Measurements from ENCODE around the gene MZB1.
"Not testable (repeated sequence)": the region's sequence is repeated elsewhere in the genome, so short reads cannot be mapped to it uniquely, and the experiment has no call there.

MZB1 gene

DNA sequence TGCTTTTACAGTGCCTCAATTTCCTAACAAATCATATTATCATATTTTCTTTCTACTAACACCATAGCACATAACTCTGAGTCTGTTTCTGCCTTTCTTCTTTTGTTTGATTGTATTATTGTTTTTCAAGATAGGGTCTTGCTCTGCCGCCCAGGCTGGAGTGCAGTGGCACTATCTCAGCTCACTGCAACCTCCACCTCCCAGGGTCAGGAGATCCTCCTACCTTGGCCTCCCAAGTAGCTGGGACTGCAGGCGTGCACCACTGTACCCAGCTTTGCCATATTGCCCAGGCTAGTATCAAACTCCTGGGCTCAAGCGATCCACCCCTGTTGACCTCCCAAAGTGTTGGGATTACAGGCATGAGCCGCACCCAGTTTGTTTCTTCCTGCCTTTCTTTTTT lies 29.3 kb downstream of the MZB1 start:
- Histone ChIP-seq H3K9me3 (ENCODE audit: control insufficient read depth in 1 of 2, low read length in 2 of 2) (no peaks in the 10 kb centered on the region), H3K36me3 (ENCODE audit: control insufficient read depth in 1 of 2, insufficient read depth in 2 of 2, low read length in 2 of 2) (peaks cover 16 to 22% of the 10 kb centered on the region in 2 donors), H3K9ac (ENCODE audit: low read depth in 1 of 2, low read length in 2 of 2) (no peak overlapping the region)

DNA sequence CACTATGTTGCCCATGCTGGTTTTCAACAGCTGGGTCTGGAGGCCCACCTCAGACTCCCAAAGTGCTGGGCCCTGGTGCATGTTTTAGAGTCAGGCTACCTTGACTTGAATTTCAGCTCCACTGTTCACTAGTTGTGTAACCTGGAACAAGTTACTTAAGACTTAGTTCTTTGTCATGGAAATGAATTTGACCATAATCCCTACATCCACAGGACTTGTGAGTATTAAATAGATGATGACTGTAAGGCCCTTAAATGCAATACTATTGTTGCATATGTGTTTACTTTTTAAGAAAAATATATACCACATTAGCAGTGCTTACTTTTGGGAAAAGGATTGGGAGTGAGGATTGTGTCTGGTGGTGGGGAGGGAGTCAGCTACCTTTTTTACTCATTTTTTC lies 31.6 kb downstream of the MZB1 start:
- no peak overlapping the region for H3K9ac ChIP-seq (ENCODE audit: low read depth in 1 of 2, low read length in 2 of 2)
- H3K4me1 ChIP-seq (ENCODE audit: control insufficient read depth in 1 of 2, insufficient read depth in 2 of 2, low read length in 2 of 2), result no peaks in the 10 kb centered on the region
- H3K4me3 ChIP-seq (ENCODE audit: low read depth in 1 of 2, low read length in 2 of 2), result no peak overlapping the region
- H3K36me3 ChIP-seq (ENCODE audit: control insufficient read depth in 1 of 2, insufficient read depth in 2 of 2, low read length in 2 of 2), result peaks cover 1 to 6% of the 10 kb centered on the region in 2 donors
- H3K9me3 ChIP-seq (ENCODE audit: control insufficient read depth in 1 of 2, low read length in 2 of 2), result no peaks in the 10 kb centered on the region
- H3K27me3 ChIP-seq (ENCODE audit: control insufficient read depth in 1 of 2, insufficient read depth in 2 of 2, low read length in 2 of 2), result no peaks in the 10 kb centered on the region
- H3K27ac ChIP-seq (ENCODE audit: low read depth, low read length), result no peak overlapping the region

More for the DNA sequence above, 29.3 kb downstream of the MZB1 start:
- Histone ChIP-seq H3K4me1 (ENCODE audit: control insufficient read depth in 1 of 2, insufficient read depth in 2 of 2, low read length in 2 of 2) (no peaks in the 10 kb centered on the region), H3K27me3 (ENCODE audit: control insufficient read depth in 1 of 2, insufficient read depth in 2 of 2, low read length in 2 of 2) (no peaks in the 10 kb centered on the region), H3K4me3 (ENCODE audit: low read depth in 1 of 2, low read length in 2 of 2) (no peak overlapping the region), H3K27ac (ENCODE audit: low read depth, low read length) (no peak overlapping the region)

DNA sequence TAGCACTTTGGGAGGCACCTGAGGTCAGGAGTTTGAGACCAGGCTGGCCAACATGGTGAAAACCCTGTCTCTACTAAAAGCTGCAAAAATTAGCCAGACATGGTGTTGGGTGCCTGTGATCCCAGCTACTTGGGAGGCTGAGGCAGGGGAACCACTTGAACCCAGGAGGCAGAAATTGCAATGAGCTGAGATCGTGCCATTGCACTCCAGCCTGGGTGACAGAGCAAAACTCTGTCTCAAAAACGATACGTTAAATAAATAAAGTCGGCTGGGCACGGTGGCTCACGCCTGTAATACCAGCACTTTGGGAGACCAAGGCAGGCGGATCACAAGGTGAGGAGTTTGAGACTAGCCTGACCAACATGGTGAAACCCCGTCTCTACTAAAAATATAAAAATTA lies 33.8 kb downstream of the MZB1 start:
- not testable (repeated sequence) for H3K27ac ChIP-seq (ENCODE audit: low read depth, low read length); H3K9ac ChIP-seq (ENCODE audit: low read depth in 1 of 2, low read length in 2 of 2); H3K4me1 ChIP-seq (ENCODE audit: control insufficient read depth in 1 of 2, insufficient read depth in 2 of 2, low read length in 2 of 2); H3K9me3 ChIP-seq (ENCODE audit: control insufficient read depth in 1 of 2, low read length in 2 of 2); H3K4me3 ChIP-seq (ENCODE audit: low read depth in 1 of 2, low read length in 2 of 2); H3K36me3 ChIP-seq (ENCODE audit: control insufficient read depth in 1 of 2, insufficient read depth in 2 of 2, low read length in 2 of 2); H3K27me3 ChIP-seq (ENCODE audit: control insufficient read depth in 1 of 2, insufficient read depth in 2 of 2, low read length in 2 of 2)

DNA sequence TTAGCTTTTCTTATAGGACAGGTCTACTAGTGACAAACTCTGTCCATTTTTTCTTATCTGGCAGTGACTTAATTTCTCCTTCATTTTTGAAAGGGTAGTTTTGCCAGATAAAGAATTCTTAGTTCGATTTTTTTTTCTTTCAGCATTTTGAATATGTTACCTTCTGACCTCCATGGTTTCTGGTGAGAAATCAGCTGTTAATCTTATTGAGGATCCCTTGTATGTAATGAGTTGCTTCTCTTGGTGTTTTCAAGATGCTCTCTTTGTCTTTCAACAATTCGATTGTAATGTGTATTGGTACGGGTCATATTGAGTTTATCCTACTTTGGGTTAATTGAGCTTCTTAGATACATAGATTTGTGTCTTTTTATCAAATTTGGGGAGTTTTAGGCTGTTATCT lies 35.5 kb downstream of the MZB1 start:
- Histone ChIP-seq H3K27me3 (ENCODE audit: control insufficient read depth in 1 of 2, insufficient read depth in 2 of 2, low read length in 2 of 2) (no peaks in the 10 kb centered on the region), H3K9me3 (ENCODE audit: control insufficient read depth in 1 of 2, low read length in 2 of 2) (no peaks in the 10 kb centered on the region), H3K4me3 (ENCODE audit: low read depth in 1 of 2, low read length in 2 of 2) (no peak overlapping the region), H3K4me1 (ENCODE audit: control insufficient read depth in 1 of 2, insufficient read depth in 2 of 2, low read length in 2 of 2) (peaks cover 0 to 3% of the 10 kb centered on the region in 2 donors), H3K36me3 (ENCODE audit: control insufficient read depth in 1 of 2, insufficient read depth in 2 of 2, low read length in 2 of 2) (peaks cover 0 to 4% of the 10 kb centered on the region in 2 donors), H3K9ac (ENCODE audit: low read depth in 1 of 2, low read length in 2 of 2) (no peak overlapping the region), H3K27ac (ENCODE audit: low read depth, low read length) (no peak overlapping the region)

DNA sequence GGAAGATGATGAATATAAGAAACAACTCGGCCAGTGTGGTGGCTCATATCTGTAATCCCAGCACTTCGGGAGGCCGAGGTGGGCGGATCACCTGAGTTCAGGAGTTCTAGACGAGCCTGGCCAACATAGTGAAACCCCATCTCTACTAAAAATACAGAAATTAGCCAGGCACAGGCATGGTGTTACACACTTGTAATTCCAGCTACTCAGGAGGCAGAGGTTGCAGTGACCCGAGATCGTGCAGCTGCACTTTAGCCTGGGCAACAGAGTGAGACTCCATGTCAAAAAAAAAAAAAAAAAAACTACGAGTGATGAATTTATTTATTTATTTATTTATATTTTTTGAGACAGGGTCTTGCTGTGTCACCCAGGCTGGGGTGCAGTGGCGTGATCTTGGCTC lies 41.9 kb downstream of the MZB1 start:
- H3K36me3 ChIP-seq (ENCODE audit: control insufficient read depth in 1 of 2, insufficient read depth in 2 of 2, low read length in 2 of 2); H3K4me3 ChIP-seq (ENCODE audit: low read depth in 1 of 2, low read length in 2 of 2): not testable (repeated sequence)
- peaks cover 6 to 18% of the 10 kb centered on the region in 2 donors for H3K4me1 ChIP-seq (ENCODE audit: control insufficient read depth in 1 of 2, insufficient read depth in 2 of 2, low read length in 2 of 2)

DNA sequence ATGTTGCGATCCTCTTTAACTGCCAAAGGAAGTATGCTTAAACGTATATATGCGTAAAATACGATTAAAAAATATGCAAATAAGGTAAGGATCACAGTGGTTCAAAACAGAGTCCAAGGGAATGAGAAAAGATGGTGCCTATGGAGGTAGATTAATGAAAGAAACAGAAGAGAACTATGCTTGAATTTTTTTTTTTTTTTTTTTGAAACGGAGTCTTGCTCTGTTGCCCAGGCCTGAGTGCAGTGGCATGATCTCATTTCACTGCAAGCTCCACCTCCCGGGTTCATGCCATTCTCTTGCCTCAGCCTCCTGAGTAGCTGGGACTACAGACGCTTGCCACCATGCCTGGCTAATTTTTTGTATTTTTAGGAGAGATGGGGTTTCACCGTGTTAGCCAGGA lies 44.3 kb downstream of the MZB1 start:
- not testable (repeated sequence) for H3K9me3 ChIP-seq (ENCODE audit: control insufficient read depth in 1 of 2, low read length in 2 of 2); H3K36me3 ChIP-seq (ENCODE audit: control insufficient read depth in 1 of 2, insufficient read depth in 2 of 2, low read length in 2 of 2); H3K4me3 ChIP-seq (ENCODE audit: low read depth in 1 of 2, low read length in 2 of 2); H3K9ac ChIP-seq (ENCODE audit: low read depth in 1 of 2, low read length in 2 of 2); H3K27me3 ChIP-seq (ENCODE audit: control insufficient read depth in 1 of 2, insufficient read depth in 2 of 2, low read length in 2 of 2); H3K27ac ChIP-seq (ENCODE audit: low read depth, low read length)
- H3K4me1 ChIP-seq (ENCODE audit: control insufficient read depth in 1 of 2, insufficient read depth in 2 of 2, low read length in 2 of 2), result peaks cover 17 to 27% of the 10 kb centered on the region in 2 donors

More for the DNA sequence above, 41.9 kb downstream of the MZB1 start:
- H3K9ac ChIP-seq (ENCODE audit: low read depth in 1 of 2, low read length in 2 of 2); H3K9me3 ChIP-seq (ENCODE audit: control insufficient read depth in 1 of 2, low read length in 2 of 2); H3K27ac ChIP-seq (ENCODE audit: low read depth, low read length); H3K27me3 ChIP-seq (ENCODE audit: control insufficient read depth in 1 of 2, insufficient read depth in 2 of 2, low read length in 2 of 2): not testable (repeated sequence)

DNA sequence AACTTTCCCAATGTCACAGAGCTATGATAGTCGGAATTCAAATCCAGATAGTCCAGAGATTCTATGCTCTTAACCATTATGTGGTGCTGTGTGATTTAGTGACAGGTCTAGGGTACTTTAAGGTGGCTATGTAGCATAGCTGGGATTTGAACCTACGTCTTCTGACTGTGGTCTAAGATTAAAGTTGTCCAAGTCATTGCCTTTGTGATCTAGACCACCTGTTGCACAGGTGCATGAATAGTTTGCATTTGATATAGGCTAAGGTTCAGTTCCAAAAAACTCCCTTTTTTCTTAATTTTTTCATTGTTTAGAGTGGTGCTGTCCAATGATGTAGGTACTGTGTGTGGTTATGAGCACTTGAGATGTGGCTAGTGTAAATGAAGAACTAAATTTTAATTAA lies 45.5 kb downstream of the MZB1 start:
- Histone ChIP-seq H3K9ac (ENCODE audit: low read depth in 1 of 2, low read length in 2 of 2) (no peak overlapping the region), H3K4me3 (ENCODE audit: low read depth in 1 of 2, low read length in 2 of 2) (no peak overlapping the region), H3K9me3 (ENCODE audit: control insufficient read depth in 1 of 2, low read length in 2 of 2) (no peaks in the 10 kb centered on the region), H3K27ac (ENCODE audit: low read depth, low read length) (no peak overlapping the region), H3K4me1 (ENCODE audit: control insufficient read depth in 1 of 2, insufficient read depth in 2 of 2, low read length in 2 of 2) (peaks cover 17 to 27% of the 10 kb centered on the region in 2 donors), H3K36me3 (ENCODE audit: control insufficient read depth in 1 of 2, insufficient read depth in 2 of 2, low read length in 2 of 2) (no peaks in the 10 kb centered on the region), H3K27me3 (ENCODE audit: control insufficient read depth in 1 of 2, insufficient read depth in 2 of 2, low read length in 2 of 2) (no peaks in the 10 kb centered on the region)

DNA sequence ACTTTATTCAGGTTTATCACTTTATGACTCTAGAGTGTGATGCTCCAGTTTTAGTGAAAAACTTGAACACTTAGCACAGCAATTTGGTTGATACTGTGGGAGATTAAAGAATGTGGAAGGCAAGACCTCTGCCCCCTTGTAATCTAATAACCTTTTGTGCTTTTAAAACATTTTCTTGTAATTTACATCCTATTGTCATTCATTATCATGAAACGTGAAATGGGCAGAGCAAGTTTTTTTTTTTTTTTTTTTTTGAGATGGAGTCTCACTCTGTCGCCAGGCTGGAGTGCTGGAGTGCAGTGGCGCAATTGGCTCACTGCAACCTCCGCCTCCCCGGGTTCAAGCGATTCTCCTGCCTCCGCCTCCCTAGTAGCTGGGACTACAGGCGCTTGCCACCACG lies 46.2 kb downstream of the MZB1 start:
- Histone ChIP-seq H3K27ac (ENCODE audit: low read depth, low read length) (no peak overlapping the region), H3K4me3 (ENCODE audit: low read depth in 1 of 2, low read length in 2 of 2) (peak overlapping the region; percentile 90 to 96), H3K9ac (ENCODE audit: low read depth in 1 of 2, low read length in 2 of 2) (peak overlapping the region in 1 of 2 donors; percentile 98), H3K4me1 (ENCODE audit: control insufficient read depth in 1 of 2, insufficient read depth in 2 of 2, low read length in 2 of 2) (peaks cover 17 to 27% of the 10 kb centered on the region in 2 donors), H3K27me3 (ENCODE audit: control insufficient read depth in 1 of 2, insufficient read depth in 2 of 2, low read length in 2 of 2) (no peaks in the 10 kb centered on the region), H3K9me3 (ENCODE audit: control insufficient read depth in 1 of 2, low read length in 2 of 2) (no peaks in the 10 kb centered on the region), H3K36me3 (ENCODE audit: control insufficient read depth in 1 of 2, insufficient read depth in 2 of 2, low read length in 2 of 2) (no peaks in the 10 kb centered on the region)

DNA sequence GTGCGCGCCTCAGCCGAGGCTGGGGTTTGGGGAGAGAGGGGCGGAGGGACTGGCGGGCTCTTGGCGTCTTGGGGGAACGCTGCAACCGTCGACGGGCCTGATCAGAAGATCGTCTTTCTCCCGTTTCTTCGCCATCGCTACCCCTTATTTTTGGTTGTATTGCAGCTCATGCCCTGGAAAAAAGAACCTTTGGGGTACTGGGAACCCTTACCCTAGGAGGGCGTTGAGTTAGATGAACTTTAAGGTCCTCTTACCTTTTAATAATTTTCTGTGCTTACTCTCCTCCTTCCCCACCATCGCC lies 47.3 kb downstream of the MZB1 start:
- Histone ChIP-seq H3K27ac (ENCODE audit: low read depth, low read length) (no peak overlapping the region), H3K27me3 (ENCODE audit: control insufficient read depth in 1 of 2, insufficient read depth in 2 of 2, low read length in 2 of 2) (no peaks in the 10 kb centered on the region), H3K4me1 (ENCODE audit: control insufficient read depth in 1 of 2, insufficient read depth in 2 of 2, low read length in 2 of 2) (peaks cover 17 to 27% of the 10 kb centered on the region in 2 donors), H3K36me3 (ENCODE audit: control insufficient read depth in 1 of 2, insufficient read depth in 2 of 2, low read length in 2 of 2) (no peaks in the 10 kb centered on the region), H3K9ac (ENCODE audit: low read depth in 1 of 2, low read length in 2 of 2) (peak overlapping the region; percentile 96 to 98), H3K4me3 (ENCODE audit: low read depth in 1 of 2, low read length in 2 of 2) (peak overlapping the region; percentile 90 to 96), H3K9me3 (ENCODE audit: control insufficient read depth in 1 of 2, low read length in 2 of 2) (no peaks in the 10 kb centered on the region)

DNA sequence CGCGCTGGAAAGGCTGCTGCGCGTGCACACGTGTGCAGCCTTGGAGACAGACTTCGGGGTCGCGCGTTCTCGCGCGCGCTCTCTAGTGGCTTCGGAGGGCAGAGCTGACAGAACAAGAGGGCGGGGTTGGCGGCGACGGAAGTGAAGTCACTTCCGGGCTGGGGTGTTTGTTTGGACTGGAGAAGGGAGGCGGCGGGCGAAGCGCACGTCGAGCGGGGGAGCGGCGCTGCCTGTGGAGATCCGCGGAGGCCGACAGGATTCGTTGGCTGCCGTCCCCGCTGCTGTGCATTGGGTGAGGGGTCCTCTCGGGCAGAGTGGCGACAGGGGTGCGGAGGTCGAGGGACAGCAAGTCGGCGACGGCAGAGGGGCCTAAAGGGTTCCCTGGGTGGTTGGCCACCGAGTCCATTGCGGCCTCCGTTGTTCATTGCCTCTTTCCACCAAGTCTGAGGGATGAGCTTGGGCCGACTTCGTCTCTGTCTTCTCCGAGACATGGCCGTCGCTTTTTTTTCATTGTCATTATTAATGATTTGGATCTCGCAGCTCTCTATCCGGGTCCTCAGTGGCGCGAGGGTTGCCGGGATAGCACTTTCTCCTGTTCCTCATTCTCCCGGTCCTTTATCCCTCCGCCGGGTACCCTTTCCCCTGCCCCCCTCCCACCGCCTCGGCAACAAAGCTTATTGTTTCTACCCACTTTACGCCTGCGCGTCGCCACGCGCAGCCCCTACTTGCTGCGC lies 47.9 kb downstream of the MZB1 start, which contains the start of gene PAIP2:
Gene PAIP2, plus strand, starts transcription at position 166 of the 734 bp plus-strand sequence. CDS start 21,931 bp downstream, outside the sequence.
- H3K9me3 ChIP-seq (ENCODE audit: control insufficient read depth in 1 of 2, low read length in 2 of 2), result no peaks in the 10 kb centered on the region

More for the DNA sequence above, 47.9 kb downstream of the MZB1 start, which contains the start of gene PAIP2:
- H3K4me1 ChIP-seq (ENCODE audit: control insufficient read depth in 1 of 2, insufficient read depth in 2 of 2, low read length in 2 of 2), result peaks cover 17 to 27% of the 10 kb centered on the region in 2 donors
- no peaks in the 10 kb centered on the region for H3K27me3 ChIP-seq (ENCODE audit: control insufficient read depth in 1 of 2, insufficient read depth in 2 of 2, low read length in 2 of 2)
- H3K4me3 ChIP-seq (ENCODE audit: low read depth in 1 of 2, low read length in 2 of 2), result peak within 1 kb of the TSS; percentile 90 to 96
- H3K36me3 ChIP-seq (ENCODE audit: control insufficient read depth in 1 of 2, insufficient read depth in 2 of 2, low read length in 2 of 2), result no peaks in the 10 kb centered on the region
- H3K9ac ChIP-seq (ENCODE audit: low read depth in 1 of 2, low read length in 2 of 2), result peak within 1 kb of the TSS; percentile 96 to 98
- H3K27ac ChIP-seq (ENCODE audit: low read depth, low read length), result peak within 1 kb of the TSS; percentile 99

Measured in duodenal mucosa (tissue), 2 donors.